ENCODE data around the gene AGTR2. TPM values are rescaled to one million over a fixed set of nuclear protein-coding genes. Genes with fewer than 3 reads are reported as not detected.
"Not testable (repeated sequence)": the region's sequence is repeated elsewhere in the genome, so short reads cannot be mapped to it uniquely, and the experiment has no call there.

The AGTR2 gene
- under 1 TPM in 1 of 2 donors, not detected in 1; 0.66 TPM for total RNA-seq
- polyA plus RNA-seq: not detected
- long read RNA-seq, donor 1: 0 reads
- long read RNA-seq, donor 2: 0 reads

- Histone ChIP-seq H3K4me3 (ENCODE audit: low read length in 2 of 2) (no peak within 1 kb of the TSS), H3K27ac (ENCODE audit: low read depth in 1 of 2, low read length in 2 of 2) (no peak within 1 kb of the TSS), H3K27me3 (ENCODE audit: control insufficient read depth in 1 of 2, insufficient read depth in 2 of 2, low read length in 1 of 2) (no peaks in the 10 kb centered on the region), H3K4me1 (ENCODE audit: control insufficient read depth in 1 of 2, insufficient read depth in 2 of 2, low read length in 2 of 2) (no peaks in the 10 kb centered on the region), H3K9me3 (ENCODE audit: control insufficient read depth, low read length) (no peaks in the 10 kb centered on the region), H3K36me3 (ENCODE audit: control insufficient read depth in 1 of 2, insufficient read depth in 2 of 2, low read length in 1 of 2) (no peaks in the 10 kb centered on the region)
- intact Hi-C loops (cut with DNase I): no loop called here
- no peak for ATAC-seq (ENCODE audit: low FRiP score)
- 10 to 29% methylated on average over 3 of the region's 3 CpGs for WGBS, 2 donors
- DNase-seq: no peak
Observed at GRCh38 chrX:116170511-116170910, at the start of gene AGTR2. AGTR2 (plus strand) TSS chrX:116170744; CDS start chrX:116172281, 1,537 bp downstream.

GRCh38 chrX:116135277-116135676, 35.3 kb upstream of the AGTR2 start:
- 83 to 85% methylated on average over 1 of the region's 1 CpG for WGBS, 2 donors
- intact Hi-C loops (cut with DNase I): no loop called here
- no peaks in the 10 kb centered on the region for H3K36me3 ChIP-seq (ENCODE audit: control insufficient read depth in 1 of 2, insufficient read depth in 2 of 2, low read length in 1 of 2)
- no peaks in the 10 kb centered on the region for H3K9me3 ChIP-seq (ENCODE audit: control insufficient read depth, low read length)
- DNase-seq: no peak
- H3K27me3 ChIP-seq (ENCODE audit: control insufficient read depth in 1 of 2, insufficient read depth in 2 of 2, low read length in 1 of 2): no peaks in the 10 kb centered on the region
- no peak for ATAC-seq (ENCODE audit: low FRiP score)
- no peak overlapping the region for H3K4me3 ChIP-seq (ENCODE audit: low read length in 2 of 2)
- H3K4me1 ChIP-seq (ENCODE audit: control insufficient read depth in 1 of 2, insufficient read depth in 2 of 2, low read length in 2 of 2): no peaks in the 10 kb centered on the region
- H3K27ac ChIP-seq (ENCODE audit: low read depth in 1 of 2, low read length in 2 of 2): no peak overlapping the region

- H3K4me3 ChIP-seq (ENCODE audit: low read length in 2 of 2); H3K36me3 ChIP-seq (ENCODE audit: control insufficient read depth in 1 of 2, insufficient read depth in 2 of 2, low read length in 1 of 2); H3K4me1 ChIP-seq (ENCODE audit: control insufficient read depth in 1 of 2, insufficient read depth in 2 of 2, low read length in 2 of 2); H3K27ac ChIP-seq (ENCODE audit: low read depth in 1 of 2, low read length in 2 of 2); H3K27me3 ChIP-seq (ENCODE audit: control insufficient read depth in 1 of 2, insufficient read depth in 2 of 2, low read length in 1 of 2); H3K9me3 ChIP-seq (ENCODE audit: control insufficient read depth, low read length); ATAC-seq (ENCODE audit: low FRiP score); intact Hi-C loops (cut with DNase I); DNase-seq: not testable (repeated sequence)
- WGBS, 2 donors: 83 to 84% methylated on average over 1 of the region's 1 CpG
Observed at GRCh38 chrX:116141270-116141669, 29.3 kb upstream of the AGTR2 start.

- no peaks in the 10 kb centered on the region for H3K4me1 ChIP-seq (ENCODE audit: control insufficient read depth in 1 of 2, insufficient read depth in 2 of 2, low read length in 2 of 2)
- WGBS, 2 donors: 7 to 19% methylated on average over 2 of the region's 2 CpGs
- no peaks in the 10 kb centered on the region for H3K9me3 ChIP-seq (ENCODE audit: control insufficient read depth, low read length)
Observed at GRCh38 chrX:116142976-116143375, 27.6 kb upstream of the AGTR2 start.

GRCh38 chrX:116172976-116173375, 2.4 kb downstream of the AGTR2 start:
- DNase-seq (no peak), ATAC-seq (ENCODE audit: low FRiP score) (no peak)
- intact Hi-C loops (cut with DNase I): no loop called here
- Histone ChIP-seq H3K9me3 (ENCODE audit: control insufficient read depth, low read length) (no peaks in the 10 kb centered on the region), H3K4me1 (ENCODE audit: control insufficient read depth in 1 of 2, insufficient read depth in 2 of 2, low read length in 2 of 2) (no peaks in the 10 kb centered on the region), H3K27ac (ENCODE audit: low read depth in 1 of 2, low read length in 2 of 2) (no peak overlapping the region), H3K4me3 (ENCODE audit: low read length in 2 of 2) (no peak overlapping the region), H3K36me3 (ENCODE audit: control insufficient read depth in 1 of 2, insufficient read depth in 2 of 2, low read length in 1 of 2) (no peaks in the 10 kb centered on the region), H3K27me3 (ENCODE audit: control insufficient read depth in 1 of 2, insufficient read depth in 2 of 2, low read length in 1 of 2) (no peaks in the 10 kb centered on the region)
- WGBS, 2 donors: 57 to 67% methylated on average over 9 of the region's 9 CpGs

More at GRCh38 chrX:116142976-116143375, 27.6 kb upstream of the AGTR2 start:
- Histone ChIP-seq H3K27ac (ENCODE audit: low read depth in 1 of 2, low read length in 2 of 2) (no peak overlapping the region), H3K36me3 (ENCODE audit: control insufficient read depth in 1 of 2, insufficient read depth in 2 of 2, low read length in 1 of 2) (no peaks in the 10 kb centered on the region), H3K4me3 (ENCODE audit: low read length in 2 of 2) (no peak overlapping the region), H3K27me3 (ENCODE audit: control insufficient read depth in 1 of 2, insufficient read depth in 2 of 2, low read length in 1 of 2) (no peaks in the 10 kb centered on the region)
- DNase-seq (no peak), ATAC-seq (ENCODE audit: low FRiP score) (no peak)
- intact Hi-C loops (cut with DNase I): no loop called here

- H3K9me3 ChIP-seq (ENCODE audit: control insufficient read depth, low read length): no peaks in the 10 kb centered on the region
- DNase-seq: no peak
- no peak for ATAC-seq (ENCODE audit: low FRiP score)
- H3K36me3 ChIP-seq (ENCODE audit: control insufficient read depth in 1 of 2, insufficient read depth in 2 of 2, low read length in 1 of 2): no peaks in the 10 kb centered on the region
- no peak overlapping the region for H3K4me3 ChIP-seq (ENCODE audit: low read length in 2 of 2)
- H3K4me1 ChIP-seq (ENCODE audit: control insufficient read depth in 1 of 2, insufficient read depth in 2 of 2, low read length in 2 of 2): no peaks in the 10 kb centered on the region
- whole genome bisulfite sequencing, 2 donors: 62 to 83% methylated on average over 1 of the region's 1 CpG
- no peak overlapping the region for H3K27ac ChIP-seq (ENCODE audit: low read depth in 1 of 2, low read length in 2 of 2)
- intact Hi-C loops (cut with DNase I): no loop called here
- H3K27me3 ChIP-seq (ENCODE audit: control insufficient read depth in 1 of 2, insufficient read depth in 2 of 2, low read length in 1 of 2): no peaks in the 10 kb centered on the region
Observed at GRCh38 chrX:116181300-116181699, 10.8 kb downstream of the AGTR2 start.

- intact Hi-C loops (cut with DNase I): no loop called here
- Histone ChIP-seq H3K4me1 (ENCODE audit: control insufficient read depth in 1 of 2, insufficient read depth in 2 of 2, low read length in 2 of 2) (no peaks in the 10 kb centered on the region), H3K9me3 (ENCODE audit: control insufficient read depth, low read length) (no peaks in the 10 kb centered on the region), H3K4me3 (ENCODE audit: low read length in 2 of 2) (no peak overlapping the region), H3K36me3 (ENCODE audit: control insufficient read depth in 1 of 2, insufficient read depth in 2 of 2, low read length in 1 of 2) (no peaks in the 10 kb centered on the region), H3K27ac (ENCODE audit: low read depth in 1 of 2, low read length in 2 of 2) (no peak overlapping the region), H3K27me3 (ENCODE audit: control insufficient read depth in 1 of 2, insufficient read depth in 2 of 2, low read length in 1 of 2) (no peaks in the 10 kb centered on the region)
- no peak for ATAC-seq (ENCODE audit: low FRiP score)
- no peak for DNase-seq
Observed at GRCh38 chrX:116185163-116185562, 14.6 kb downstream of the AGTR2 start.

- Histone ChIP-seq H3K27me3 (ENCODE audit: control insufficient read depth in 1 of 2, insufficient read depth in 2 of 2, low read length in 1 of 2) (no peaks in the 10 kb centered on the region), H3K36me3 (ENCODE audit: control insufficient read depth in 1 of 2, insufficient read depth in 2 of 2, low read length in 1 of 2) (no peaks in the 10 kb centered on the region), H3K9me3 (ENCODE audit: control insufficient read depth, low read length) (no peaks in the 10 kb centered on the region), H3K4me1 (ENCODE audit: control insufficient read depth in 1 of 2, insufficient read depth in 2 of 2, low read length in 2 of 2) (no peaks in the 10 kb centered on the region), H3K27ac (ENCODE audit: low read depth in 1 of 2, low read length in 2 of 2) (no peak overlapping the region), H3K4me3 (ENCODE audit: low read length in 2 of 2) (no peak overlapping the region)
- intact Hi-C loops (cut with DNase I): no loop called here
- DNase-seq: no peak
- no peak for ATAC-seq (ENCODE audit: low FRiP score)
Observed at GRCh38 chrX:116194649-116195048, 24.1 kb downstream of the AGTR2 start.

- Histone ChIP-seq H3K4me1 (ENCODE audit: control insufficient read depth in 1 of 2, insufficient read depth in 2 of 2, low read length in 2 of 2) (no peaks in the 10 kb centered on the region), H3K9me3 (ENCODE audit: control insufficient read depth, low read length) (no peaks in the 10 kb centered on the region), H3K27ac (ENCODE audit: low read depth in 1 of 2, low read length in 2 of 2) (no peak overlapping the region), H3K36me3 (ENCODE audit: control insufficient read depth in 1 of 2, insufficient read depth in 2 of 2, low read length in 1 of 2) (no peaks in the 10 kb centered on the region), H3K27me3 (ENCODE audit: control insufficient read depth in 1 of 2, insufficient read depth in 2 of 2, low read length in 1 of 2) (no peaks in the 10 kb centered on the region), H3K4me3 (ENCODE audit: low read length in 2 of 2) (no peak overlapping the region)
- 23 to 68% methylated on average over 3 of the region's 3 CpGs for WGBS, 2 donors
- no peak for DNase-seq
- ATAC-seq (ENCODE audit: low FRiP score): no peak
- intact Hi-C loops (cut with DNase I): no loop called here
Observed at GRCh38 chrX:116198235-116198634, 27.7 kb downstream of the AGTR2 start.
